Stimulated activated CD4-positive, alpha-beta T cell treated with anti-CD3 and anti-CD28 coated beads, Interleukin-2, amount 100 ng/mL, for 48 hours (primary cell): ENCODE measurements around the gene C2orf72.
"Not testable (repeated sequence)": the region's sequence is repeated elsewhere in the genome, so short reads cannot be mapped to it uniquely, and the experiment has no call there.

Experiments used
- DNase-seq, 2 donors: peaks; one replicate each; pipeline ENCODE4 v3.0.0-alpha.2; 2020

Gene C2orf72

DNA sequence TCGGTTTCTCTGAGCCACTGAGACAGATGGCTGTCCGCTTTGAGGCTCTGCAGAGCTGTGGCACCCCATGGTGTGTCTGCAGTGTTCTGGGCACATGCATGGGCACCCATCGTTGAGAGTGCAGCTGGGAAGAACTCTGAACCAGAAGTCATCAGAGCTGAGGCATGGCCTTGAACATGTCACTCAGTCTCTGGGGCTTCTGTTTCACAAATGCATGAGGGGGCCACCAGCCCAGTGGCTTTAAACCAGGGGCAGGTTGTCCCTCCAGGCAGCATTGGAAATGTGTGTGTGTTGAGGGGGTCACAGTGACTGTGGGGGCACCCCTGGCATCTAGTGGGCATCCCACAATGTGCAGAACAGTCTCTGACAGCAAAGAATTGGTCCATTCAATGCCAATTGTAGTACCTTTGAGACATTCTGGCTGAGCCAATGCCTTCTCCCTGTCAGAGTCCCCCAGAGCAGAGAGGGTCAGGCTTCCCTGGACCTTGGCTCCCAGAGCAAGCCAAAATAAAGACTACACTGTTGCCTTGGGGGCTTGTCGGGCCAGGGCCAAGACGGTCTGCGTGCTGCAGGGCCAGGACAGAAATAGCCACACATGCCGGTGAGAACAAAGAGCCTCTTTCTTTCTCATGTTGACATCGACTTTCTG, 10.1 kb downstream of the C2orf72 start:
- no peak for DNase-seq

DNA sequence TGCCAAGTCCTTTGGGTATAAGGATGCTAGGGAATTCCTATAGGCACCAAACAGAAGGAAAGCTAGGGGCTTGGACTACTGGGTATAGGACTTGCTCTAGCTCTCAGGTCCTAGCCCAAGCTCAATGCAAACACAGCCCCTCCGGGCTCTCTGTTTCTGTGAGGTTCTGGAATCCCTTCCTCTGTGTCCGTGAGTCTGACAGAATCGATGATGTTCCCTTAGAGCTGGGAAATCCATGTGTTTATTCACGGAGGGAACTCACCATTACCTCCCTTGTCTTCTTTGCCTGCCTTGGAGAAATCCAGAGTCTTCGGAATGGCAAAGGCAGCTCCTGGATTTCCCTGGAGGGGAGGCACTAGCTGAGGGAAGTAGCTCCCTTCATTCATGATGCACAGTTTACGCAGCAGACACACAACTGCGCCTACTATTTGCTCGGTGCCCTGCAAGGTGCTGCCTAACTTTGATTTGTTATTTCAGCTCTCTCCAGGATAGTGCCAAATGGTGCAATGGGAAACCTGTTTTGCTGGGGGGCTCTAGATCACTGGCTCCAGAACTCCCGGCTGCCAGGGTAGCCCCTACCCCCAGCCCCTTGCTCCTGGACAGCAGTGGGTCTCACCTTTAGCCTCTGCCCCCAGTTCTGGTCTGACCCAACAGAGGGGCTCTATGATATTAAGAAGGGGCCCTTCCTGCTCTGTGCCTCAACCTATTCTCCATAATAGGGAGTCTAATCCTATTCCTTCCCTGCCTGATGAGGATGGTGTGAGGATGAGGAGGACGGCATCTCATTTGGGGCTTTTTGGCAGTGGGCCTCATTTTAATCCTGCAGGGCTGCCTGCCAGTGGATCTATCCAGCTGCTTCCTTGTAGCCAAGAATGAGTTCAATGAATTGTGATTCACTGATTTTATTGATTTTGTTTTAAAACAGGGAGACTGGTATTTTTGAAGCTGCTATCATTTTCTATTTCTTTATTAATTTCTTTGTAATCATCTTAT, 10.9 kb downstream of the C2orf72 start:
- DNase-seq, result no peak

GRCh38 chr2:231049286-231050017, 12.1 kb downstream of the C2orf72 start:
- DNase-seq, result no peak

GRCh38 chr2:231050018-231050901, 12.9 kb downstream of the C2orf72 start:
- no peak for DNase-seq

DNA sequence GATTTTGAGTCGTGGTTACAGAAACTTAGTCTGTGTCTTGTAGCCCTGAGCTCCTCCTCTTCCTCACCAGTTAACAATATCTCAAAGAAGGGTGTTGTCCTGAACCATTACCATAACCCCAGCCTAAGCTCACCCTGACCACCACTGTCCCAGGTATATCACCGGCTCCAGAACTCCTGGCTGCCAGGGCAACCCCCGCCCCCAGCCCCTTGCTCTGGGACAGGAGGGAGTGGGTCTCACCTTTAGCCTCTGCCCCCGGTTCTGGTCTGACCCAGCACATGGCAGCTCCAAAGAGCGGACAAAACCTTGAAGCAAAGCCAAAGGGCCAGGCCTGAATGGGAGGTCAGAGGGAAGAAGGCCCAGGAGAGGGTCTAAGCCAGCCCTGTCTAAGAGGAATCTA, 13.8 kb downstream of the C2orf72 start:
- DNase-seq, result no peak

DNA sequence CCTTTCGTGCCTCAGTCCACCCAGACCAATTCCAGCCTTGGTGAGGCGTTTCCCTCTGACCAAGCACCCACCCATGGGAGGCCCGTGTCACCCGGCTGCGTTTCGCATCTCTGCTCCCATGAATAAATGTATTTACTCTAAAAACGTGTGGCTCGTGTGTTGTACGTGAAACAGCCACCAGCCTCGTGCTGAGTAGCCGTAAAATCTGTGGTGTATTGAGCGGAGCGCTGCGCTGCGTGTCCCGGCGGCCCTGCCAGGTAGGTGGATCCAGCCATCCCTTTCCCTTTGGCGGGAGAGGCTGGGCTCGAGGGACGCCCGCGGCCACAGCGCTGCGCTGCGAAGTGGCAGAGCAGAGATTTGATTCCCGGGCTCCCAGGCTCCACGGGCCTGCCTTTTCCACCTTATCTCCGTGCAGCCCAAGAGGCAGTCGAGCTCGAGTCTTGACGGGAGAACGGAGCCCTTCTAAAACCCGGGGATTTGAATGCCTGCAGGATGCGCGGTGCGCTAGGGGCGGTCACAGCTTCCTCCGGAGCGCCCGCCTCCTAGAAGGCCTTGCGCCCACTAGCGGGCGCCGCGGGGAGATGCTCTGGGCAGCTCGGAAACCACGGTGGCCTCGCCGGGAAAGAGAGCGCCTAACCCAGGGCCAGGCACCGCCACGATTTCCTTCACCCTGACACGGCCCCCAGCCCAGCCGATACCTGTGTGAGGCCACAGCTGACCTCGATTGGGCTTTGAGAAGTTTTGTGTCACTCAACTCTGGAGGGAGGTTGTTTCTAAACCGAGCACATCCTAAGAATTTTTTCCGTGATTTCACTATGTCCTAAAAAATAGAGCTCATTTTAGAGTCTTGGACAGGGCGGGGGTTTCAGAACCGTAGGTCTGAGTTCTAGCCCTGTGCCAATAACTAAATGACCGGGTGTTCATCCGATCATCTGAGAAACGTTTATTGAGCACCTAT, 15.4 kb downstream of the C2orf72 start:
- peak; percentile 77 to 83 for DNase-seq

- no peak for DNase-seq
Measured at GRCh38 chr2:231053846-231054245, 16.5 kb downstream of the C2orf72 start.

DNA sequence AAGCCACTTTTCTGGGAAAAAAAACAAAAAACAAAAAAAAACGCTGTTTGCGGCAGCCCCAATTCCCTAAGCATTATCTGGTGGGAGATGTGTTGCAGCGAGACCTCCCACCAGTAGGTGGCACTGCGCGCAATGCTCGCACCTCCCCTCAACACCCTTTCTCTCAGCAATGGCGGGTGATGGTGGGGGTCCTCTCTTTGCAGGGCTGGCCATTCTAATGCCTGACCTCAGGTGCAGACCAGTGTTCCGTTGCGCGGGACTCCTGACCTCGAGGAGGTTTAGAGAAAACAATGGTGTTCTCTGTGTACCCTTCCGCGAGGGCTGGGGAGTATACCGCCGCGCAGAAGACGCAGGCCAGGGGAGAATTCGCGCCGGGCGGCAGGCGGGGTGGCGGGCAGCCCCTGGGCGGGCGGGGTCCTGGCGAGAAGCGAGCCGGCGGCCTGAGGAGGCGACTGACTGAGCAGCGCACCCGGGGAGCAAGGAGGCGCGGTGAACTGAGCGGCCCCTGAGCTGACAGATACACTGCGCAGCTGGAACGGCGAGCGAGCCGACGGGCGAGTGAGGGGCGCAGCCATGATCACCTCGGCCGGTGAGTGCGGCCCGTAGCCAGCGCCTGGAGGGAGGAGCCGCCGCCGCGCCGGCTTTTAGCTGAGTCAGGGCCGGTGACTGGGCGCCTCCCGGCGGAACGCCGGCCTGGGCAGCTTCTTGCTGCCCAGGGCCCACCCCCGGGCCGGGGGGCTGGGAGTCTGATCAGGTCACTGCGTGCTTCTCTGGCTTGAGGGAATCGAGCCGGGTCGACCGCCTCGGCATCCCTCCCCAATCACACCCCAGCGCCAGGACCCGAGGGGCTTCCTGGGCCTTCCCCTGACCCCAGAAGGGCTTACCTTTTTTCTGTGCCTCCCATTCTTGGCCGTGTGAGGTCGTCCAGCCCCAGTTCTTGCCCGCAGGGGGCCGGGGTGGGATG, 19.4 kb downstream of the C2orf72 start, which contains the start of gene PSMD1:
Gene PSMD1 (plus strand): TSS at position 415 of the 964 bp plus-strand sequence. CDS start 159 bp downstream, at position 574.
- DNase-seq, result peak; percentile 94 to 95

DNA sequence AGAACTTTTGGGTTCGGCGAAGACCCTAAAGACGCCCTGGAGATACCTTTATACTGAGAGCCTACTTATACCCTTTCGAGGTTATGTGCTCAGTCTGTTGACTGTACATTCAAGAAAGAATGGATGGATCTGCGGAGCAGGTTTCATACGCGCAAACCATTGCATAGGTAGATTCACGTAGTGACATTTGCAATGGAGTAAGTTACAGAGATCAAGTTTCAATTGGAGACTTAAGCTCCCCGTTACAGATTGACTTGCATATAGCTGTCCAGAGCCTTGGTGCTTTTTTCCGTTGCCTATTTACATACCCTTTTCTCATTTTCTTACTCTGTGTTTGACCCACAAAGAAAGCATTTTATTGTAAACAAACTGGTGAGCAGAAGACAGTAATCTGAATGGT, 20.3 kb downstream of the C2orf72 start:
- no peak for DNase-seq

DNA sequence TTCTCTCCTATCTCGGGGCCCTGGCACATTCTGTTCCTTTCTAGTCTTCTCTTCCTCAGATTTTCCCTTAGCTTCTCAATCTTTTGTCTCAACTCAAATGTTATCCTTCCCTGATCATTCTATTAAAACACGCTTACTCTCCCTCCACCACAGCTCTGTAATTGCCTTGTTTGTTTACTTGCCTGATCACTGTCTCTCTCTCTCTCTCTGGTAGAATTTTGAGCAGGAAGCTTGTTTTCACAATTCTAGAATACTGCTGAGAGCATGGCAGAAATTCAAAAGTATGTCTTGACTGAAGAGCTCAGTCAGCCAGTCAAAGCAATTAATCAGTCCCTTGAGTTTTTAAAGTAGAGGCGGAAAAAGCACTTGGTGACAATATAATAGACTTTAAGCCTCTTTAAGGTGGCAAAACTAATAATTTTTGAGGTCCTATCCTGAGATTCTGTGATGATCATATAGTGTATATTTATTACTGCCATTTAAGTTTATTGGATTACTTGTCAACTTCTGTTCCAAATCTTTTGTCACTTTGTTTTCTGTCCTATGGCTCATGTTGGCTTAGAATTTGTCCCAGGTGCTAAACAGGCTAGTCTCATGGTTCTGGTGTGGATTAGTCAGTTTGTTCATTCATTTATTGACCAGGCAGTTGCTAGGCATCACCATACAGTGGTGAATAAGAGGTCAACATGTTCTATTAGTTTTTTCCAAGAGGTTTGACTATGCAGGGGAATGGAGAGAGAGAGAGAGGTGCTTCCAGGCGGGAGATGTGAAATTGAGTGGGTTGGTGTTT, 21.6 kb downstream of the C2orf72 start:
- no peak for DNase-seq

DNA sequence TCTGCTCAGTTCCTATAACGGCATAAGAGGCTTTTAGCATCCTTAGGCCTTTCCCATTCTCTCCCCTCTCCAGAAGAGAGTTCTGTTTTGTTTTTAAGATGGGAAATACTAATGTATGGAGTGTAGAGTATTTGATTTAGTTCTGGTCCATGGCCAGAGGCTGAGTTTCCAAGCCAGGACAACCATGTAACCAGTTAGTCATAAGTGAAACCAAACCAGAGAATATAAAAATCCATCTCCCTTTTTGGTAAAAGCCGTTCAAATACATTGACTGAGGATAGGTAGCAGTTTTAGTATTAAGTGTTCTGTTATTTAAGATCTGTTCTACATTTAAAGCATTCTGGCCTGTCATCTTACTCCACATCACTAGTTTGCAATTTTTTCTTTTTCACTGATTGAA, 22.4 kb downstream of the C2orf72 start:
- DNase-seq, result no peak

DNA sequence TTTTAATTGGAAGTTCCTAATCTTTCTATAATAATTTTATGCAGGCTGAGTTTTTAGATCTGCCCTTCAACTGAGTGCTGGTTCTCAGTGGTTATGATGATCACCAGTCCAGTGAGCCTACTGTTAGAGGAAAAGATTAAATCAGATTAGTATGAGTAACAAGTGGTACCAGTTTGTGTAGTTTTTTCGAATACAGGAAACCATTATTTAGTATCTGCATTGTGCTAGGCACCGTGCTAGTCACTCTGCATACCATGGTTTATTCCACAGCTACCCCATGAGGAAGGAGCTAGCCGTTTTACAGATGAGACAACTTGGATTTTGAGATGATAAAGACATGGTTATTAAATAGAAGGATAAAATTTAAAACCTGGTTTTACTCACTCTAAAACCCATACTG, 25.5 kb downstream of the C2orf72 start:
- DNase-seq, result no peak

- no peak for DNase-seq
Measured at GRCh38 chr2:231063347-231063746, 26.0 kb downstream of the C2orf72 start.

- no peak for DNase-seq
Measured at GRCh38 chr2:231065966-231066365, 28.6 kb downstream of the C2orf72 start.

GRCh38 chr2:231067531-231067930, 30.2 kb downstream of the C2orf72 start:
- not testable (repeated sequence) for DNase-seq

DNA sequence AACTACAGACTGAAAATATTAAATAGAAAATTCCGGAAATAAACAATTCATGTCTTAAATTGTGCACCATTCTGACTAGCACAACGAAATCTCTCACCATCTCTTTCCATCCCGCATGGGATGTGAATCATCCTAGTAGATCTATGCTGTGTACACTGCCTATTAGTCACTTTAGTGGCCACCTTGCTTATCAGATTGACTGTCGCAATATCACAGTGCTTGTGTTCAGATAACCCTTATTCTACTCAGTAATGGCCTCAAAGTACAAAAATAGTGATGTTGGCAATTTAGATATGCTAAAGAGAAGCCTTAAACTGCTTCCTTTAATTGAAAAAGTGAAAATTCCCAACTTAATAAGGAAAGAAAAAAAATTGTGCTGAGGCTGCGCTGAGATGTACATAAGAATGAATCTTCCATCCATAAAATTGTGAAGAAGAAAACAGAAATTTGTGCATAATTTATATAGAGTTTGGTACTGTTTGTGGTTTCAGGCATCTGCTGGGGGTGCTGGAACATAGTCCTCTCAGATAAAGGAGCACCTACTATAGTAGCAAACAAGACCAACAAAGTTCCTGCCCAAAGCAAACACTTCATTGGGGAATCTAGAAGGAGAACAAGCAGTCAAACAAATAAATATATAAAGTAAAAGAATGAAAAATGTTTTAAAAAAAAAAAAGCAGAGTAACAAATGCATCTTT, 31.4 kb downstream of the C2orf72 start:
- no peak for DNase-seq

DNA sequence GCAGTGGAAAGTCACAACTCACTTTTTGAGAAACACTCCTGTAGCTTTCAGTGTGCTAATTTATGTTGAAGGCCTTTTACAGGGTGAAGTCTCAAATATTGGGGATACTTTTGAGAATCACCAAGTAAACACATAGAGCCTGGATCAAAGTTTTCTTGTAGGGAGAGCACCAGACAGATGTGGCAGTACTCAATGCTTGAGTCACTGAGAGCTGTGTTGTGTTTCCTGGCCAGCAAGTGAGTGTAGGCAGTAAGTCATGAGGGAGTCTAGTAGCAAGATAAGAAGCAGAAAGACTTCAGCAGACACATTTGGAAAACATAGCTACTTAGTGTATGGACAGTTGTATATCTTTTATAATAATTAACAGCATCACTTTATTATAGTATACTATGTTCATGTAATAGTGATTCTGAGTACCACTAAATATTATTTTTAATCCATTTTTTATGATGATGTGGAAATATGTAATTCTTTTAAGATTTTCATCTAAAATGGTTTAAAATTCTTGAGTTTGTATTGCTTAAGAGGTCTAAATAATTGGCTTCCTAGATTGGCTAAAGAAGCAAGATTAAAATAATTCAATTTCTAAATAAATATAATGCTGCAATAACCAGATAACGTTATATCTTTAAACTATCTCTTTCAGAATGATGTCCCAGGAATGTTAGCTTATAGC, 32.2 kb downstream of the C2orf72 start:
- no peak for DNase-seq

- no peak for DNase-seq
Measured at GRCh38 chr2:231084565-231084964, 47.2 kb downstream of the C2orf72 start.
